Calu3 (cell line): ENCODE results near the gene ZC3H13. TPM values are rescaled to one million over a fixed set of nuclear protein-coding genes. Genes with fewer than 3 reads are reported as not detected.

Experiments
- BruUV-seq: library from RNA; stranded (reverse); fragments of 400-500 nt; replicated peaks from 2 replicates; lab custom pipeline; 2021; lab: Mats Ljungman, UMichigan
- CTCF ChIA-PET: fragments of 300-600 bp; sonication (Branson Sonifier 250); formaldehyde crosslinking; loops from one replicate; lab custom pipeline; 2022; ENCODE audit warnings: antibody characterized with exemption; lab: Charles Lee
- DNase-seq: peaks from one replicate; pipeline ENCODE4 v3.0.0; 2022
- H3K27ac Mint-ChIP-seq: one replicate; pipeline ENCODE4 v1.8.0; 2022; ENCODE audit warnings: mixed read lengths; ENCODE audit not compliant: unreplicated experiment
- H3K27me3 Mint-ChIP-seq: one replicate; pipeline ENCODE4 v1.8.0; 2022; ENCODE audit warnings: mixed read lengths; ENCODE audit not compliant: unreplicated experiment
- H3K36me3 Mint-ChIP-seq: one replicate; pipeline ENCODE4 v1.8.0; 2022; ENCODE audit warnings: mild to moderate bottlenecking, moderate library complexity, mixed read lengths; ENCODE audit not compliant: insufficient read depth, unreplicated experiment
- H3K4me1 Mint-ChIP-seq: one replicate; pipeline ENCODE4 v1.8.0; 2022; ENCODE audit warnings: mild to moderate bottlenecking, low read depth, mixed read lengths; ENCODE audit not compliant: unreplicated experiment
- H3K4me3 Mint-ChIP-seq: one replicate; pipeline ENCODE4 v1.8.0; 2022; ENCODE audit warnings: mild to moderate bottlenecking, low read depth, moderate library complexity, mixed read lengths; ENCODE audit not compliant: unreplicated experiment
- H3K9me3 Mint-ChIP-seq: one replicate; pipeline ENCODE4 v1.8.0; 2022; ENCODE audit warnings: low read depth, mixed read lengths; ENCODE audit not compliant: unreplicated experiment
- intact Hi-C: fragments of 100-400 bp; cut with micrococcal nuclease; formaldehyde crosslinking; loops from one replicate; pipeline ENCODE4 v1.10.0; 2022; ENCODE audit not compliant: unreplicated experiment
- total RNA-seq: library from RNA; stranded (reverse); gene quantifications from 2 replicates; pipeline ENCODE4 v1.2.3, GENCODE V29; 2022
- TF ChIP-seq, protein P1 (sequence below): fragments of 200-600 bp; IDR thresholded peaks from one replicate; pipeline ENCODE4 v1.8.0; 2022; ENCODE audit warnings: antibody characterized with exemption; ENCODE audit not compliant: unreplicated experiment

ZC3H13 gene
- total RNA-seq, 1 experiment from 2014 or later = 28.5 TPM

DNA sequence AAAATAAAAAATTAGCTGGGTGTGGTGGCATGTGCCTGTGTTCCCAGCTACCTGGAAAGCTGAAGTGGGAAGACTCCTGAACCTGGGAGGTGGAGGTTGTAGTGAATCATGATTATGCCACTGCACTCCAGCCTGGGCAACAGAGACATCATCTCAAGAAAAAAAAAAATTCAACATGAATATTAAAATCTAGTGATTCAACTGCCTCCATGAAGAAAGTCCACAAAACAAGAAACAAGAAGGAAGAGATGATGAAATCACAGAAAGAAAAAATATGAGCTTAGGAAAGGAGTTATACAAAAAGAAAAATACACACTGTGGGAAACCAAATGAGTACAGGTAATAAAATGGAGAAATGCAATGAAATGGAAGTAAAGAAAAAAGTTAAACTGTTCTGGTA, 101.4 kb downstream of the ZC3H13 start:
- peaks cover 3% of the 10 kb centered on the region for H3K36me3 Mint-ChIP-seq
- H3K27me3 Mint-ChIP-seq = no peaks in the 10 kb centered on the region
- no peak overlapping the region for H3K27ac Mint-ChIP-seq
- BruUV-seq = no TSS peak
- intact Hi-C loops = no loop called here
- H3K4me1 Mint-ChIP-seq = no peaks in the 10 kb centered on the region
- no peak for DNase-seq
- no peak overlapping the region for H3K4me3 Mint-ChIP-seq
- H3K9me3 Mint-ChIP-seq = no peaks in the 10 kb centered on the region
- TF ChIP-seq, protein P1, sequence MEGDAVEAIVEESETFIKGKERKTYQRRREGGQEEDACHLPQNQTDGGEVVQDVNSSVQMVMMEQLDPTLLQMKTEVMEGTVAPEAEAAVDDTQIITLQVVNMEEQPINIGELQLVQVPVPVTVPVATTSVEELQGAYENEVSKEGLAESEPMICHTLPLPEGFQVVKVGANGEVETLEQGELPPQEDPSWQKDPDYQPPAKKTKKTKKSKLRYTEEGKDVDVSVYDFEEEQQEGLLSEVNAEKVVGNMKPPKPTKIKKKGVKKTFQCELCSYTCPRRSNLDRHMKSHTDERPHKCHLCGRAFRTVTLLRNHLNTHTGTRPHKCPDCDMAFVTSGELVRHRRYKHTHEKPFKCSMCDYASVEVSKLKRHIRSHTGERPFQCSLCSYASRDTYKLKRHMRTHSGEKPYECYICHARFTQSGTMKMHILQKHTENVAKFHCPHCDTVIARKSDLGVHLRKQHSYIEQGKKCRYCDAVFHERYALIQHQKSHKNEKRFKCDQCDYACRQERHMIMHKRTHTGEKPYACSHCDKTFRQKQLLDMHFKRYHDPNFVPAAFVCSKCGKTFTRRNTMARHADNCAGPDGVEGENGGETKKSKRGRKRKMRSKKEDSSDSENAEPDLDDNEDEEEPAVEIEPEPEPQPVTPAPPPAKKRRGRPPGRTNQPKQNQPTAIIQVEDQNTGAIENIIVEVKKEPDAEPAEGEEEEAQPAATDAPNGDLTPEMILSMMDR = no peak
- CTCF ChIA-PET = no interaction called here

DNA sequence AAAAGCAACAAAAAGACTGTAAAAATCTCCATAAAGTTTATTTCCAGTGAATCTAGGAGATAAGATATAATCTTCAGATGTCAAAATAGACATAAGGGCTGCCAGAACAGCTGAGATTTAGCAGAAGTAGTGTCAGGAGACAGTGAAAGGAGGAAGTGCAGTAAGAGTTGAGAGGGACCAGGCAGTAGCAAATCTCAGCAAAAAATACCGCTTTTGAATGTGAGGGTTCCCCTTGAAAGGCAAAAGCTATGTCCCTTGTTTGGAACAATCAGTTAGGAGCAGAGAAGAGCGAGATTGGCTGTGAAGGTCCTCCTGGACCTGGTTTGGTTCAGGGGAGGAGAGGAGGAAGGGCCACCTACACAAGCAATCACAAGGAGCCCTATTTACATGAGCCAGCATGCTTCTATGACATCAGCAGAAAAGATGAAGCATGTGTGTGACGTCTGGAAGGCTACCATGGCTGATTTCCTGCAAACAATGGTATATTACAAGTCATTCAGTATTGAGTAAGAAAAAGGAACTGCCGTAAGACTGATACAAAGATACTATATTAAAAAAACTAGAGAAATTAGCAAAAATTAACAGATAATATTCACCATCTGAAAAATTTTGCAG, 102.1 kb downstream of the ZC3H13 start:
- Mint-ChIP-seq H3K9me3 (no peaks in the 10 kb centered on the region), H3K36me3 (peaks cover 3% of the 10 kb centered on the region), H3K4me3 (no peak overlapping the region), H3K27me3 (no peaks in the 10 kb centered on the region), H3K27ac (no peak overlapping the region), H3K4me1 (no peaks in the 10 kb centered on the region)
- CTCF ChIA-PET = no interaction called here
- TF ChIP-seq, protein P1 = no peak
- intact Hi-C loops = no loop called here
- no peak for DNase-seq
- no TSS peak for BruUV-seq

DNA sequence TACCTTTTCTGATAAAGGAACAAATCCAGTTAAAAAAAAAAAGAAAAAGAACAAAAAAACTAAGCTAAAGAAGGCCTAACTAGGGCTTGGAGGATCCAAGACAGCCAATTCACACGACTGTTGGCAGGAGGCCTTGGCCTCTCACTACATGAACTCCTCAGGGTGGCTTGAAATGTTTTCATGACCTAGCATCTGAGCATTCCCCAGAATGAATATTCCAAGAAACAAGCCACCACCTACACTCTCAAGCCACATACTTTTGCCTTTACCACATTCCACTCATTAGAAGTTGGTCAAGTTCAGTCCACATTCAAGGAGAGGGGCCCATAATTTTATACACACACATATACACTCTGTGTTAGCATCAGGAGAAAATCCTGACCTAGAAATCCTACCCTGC, 103.4 kb downstream of the ZC3H13 start:
- CTCF ChIA-PET = no interaction called here
- TF ChIP-seq, protein P1 = no peak
- H3K27ac Mint-ChIP-seq = no peak overlapping the region
- no peak overlapping the region for H3K4me3 Mint-ChIP-seq
- peaks cover 3% of the 10 kb centered on the region for H3K36me3 Mint-ChIP-seq
- no TSS peak for BruUV-seq
- no peaks in the 10 kb centered on the region for H3K27me3 Mint-ChIP-seq
- no peaks in the 10 kb centered on the region for H3K9me3 Mint-ChIP-seq
- no peaks in the 10 kb centered on the region for H3K4me1 Mint-ChIP-seq
- no peak for DNase-seq
- intact Hi-C loops = no loop called here

DNA sequence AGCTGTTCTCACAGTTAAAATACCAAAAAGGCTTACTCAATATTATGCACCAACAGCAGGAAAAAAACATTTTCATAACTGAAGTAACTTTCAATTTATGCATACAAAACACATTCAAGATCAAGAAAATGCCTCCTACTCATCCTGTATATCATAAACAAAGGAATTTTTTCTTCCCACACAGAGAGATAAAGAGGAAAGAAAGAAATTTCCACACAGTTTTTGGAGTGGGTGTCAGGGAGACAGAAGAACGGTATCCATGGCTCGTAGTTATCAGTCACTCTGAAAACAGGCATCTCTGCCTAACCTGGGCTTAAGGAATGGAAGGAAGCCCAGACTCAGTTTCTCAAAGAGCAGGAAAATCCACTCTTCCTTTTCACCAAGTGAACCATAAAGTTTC, 108.6 kb downstream of the ZC3H13 start:
- Mint-ChIP-seq H3K36me3 (no peaks in the 10 kb centered on the region), H3K9me3 (no peaks in the 10 kb centered on the region), H3K27me3 (peaks cover 14% of the 10 kb centered on the region), H3K4me1 (no peaks in the 10 kb centered on the region), H3K4me3 (no peak overlapping the region), H3K27ac (no peak overlapping the region)
- CTCF ChIA-PET = no interaction called here
- TF ChIP-seq, protein P1 = no peak
- DNase-seq = no peak
- intact Hi-C loops = no loop called here
- no TSS peak for BruUV-seq
